Gastrocnemius medialis (tissue), 4 donors: ENCODE data around the gene SLC31A2.
"Not testable (repeated sequence)": the region's sequence is repeated elsewhere in the genome, so short reads cannot be mapped to it uniquely, and the experiment has no call there.

ENCODE experiments used
- POLR2A ChIP-seq, 2 donors: fragments of 450-650 bp; IDR thresholded peaks; one replicate each; pipeline ENCODE4 v1.6.1; 2017; ENCODE audit warnings: antibody characterized with exemption in 2 of 2, mild to moderate bottlenecking in 2 of 2, moderate library complexity in 2 of 2
- TF ChIP-seq, protein P1 (sequence below), 5 experiments: fragments of 450-650 bp in 3 of 5; fragments of 200-600 bp in 2 of 5; sonication (generic) in 2 of 5; IDR thresholded peaks in 4 of 5; conservative IDR thresholded peaks in 1 of 5; 1 replicate in 4 of 5; 2 replicates in 1 of 5; pipeline ENCODE4 v1.5.1; 2016 to 2019; ENCODE audit warnings: antibody characterized with exemption in 5 of 5, mild to moderate bottlenecking in 3 of 5, moderate library complexity in 3 of 5

- not testable (repeated sequence) for TF ChIP-seq POLR2A (IDR thresholded peaks at IDR 0.05)
- TF ChIP-seq, protein P1, sequence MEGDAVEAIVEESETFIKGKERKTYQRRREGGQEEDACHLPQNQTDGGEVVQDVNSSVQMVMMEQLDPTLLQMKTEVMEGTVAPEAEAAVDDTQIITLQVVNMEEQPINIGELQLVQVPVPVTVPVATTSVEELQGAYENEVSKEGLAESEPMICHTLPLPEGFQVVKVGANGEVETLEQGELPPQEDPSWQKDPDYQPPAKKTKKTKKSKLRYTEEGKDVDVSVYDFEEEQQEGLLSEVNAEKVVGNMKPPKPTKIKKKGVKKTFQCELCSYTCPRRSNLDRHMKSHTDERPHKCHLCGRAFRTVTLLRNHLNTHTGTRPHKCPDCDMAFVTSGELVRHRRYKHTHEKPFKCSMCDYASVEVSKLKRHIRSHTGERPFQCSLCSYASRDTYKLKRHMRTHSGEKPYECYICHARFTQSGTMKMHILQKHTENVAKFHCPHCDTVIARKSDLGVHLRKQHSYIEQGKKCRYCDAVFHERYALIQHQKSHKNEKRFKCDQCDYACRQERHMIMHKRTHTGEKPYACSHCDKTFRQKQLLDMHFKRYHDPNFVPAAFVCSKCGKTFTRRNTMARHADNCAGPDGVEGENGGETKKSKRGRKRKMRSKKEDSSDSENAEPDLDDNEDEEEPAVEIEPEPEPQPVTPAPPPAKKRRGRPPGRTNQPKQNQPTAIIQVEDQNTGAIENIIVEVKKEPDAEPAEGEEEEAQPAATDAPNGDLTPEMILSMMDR (IDR thresholded peaks at IDR 0.05 in 4 of 5, conservative IDR thresholded peaks at IDR 0.05 in 1 of 5): peak in 4 of 5 experiments; percentile 49 to 90 (median 76)
These were observed 37.9 kb upstream of the SLC31A2 start for GRCh38 chr9:113112706-113113510.
